ENCODE results near the gene ARHGAP8.

- TF ChIP-seq POLR2A (IDR thresholded peaks at IDR 0.05; ENCODE audit: low read depth, low read length) (no peak), POLR2AphosphoS5 (IDR thresholded peaks at IDR 0.05; ENCODE audit: low read depth, low read length) (no peak)
Measured at GRCh38 chr22:44825310-44826150, 73.2 kb downstream of the ARHGAP8 start.

Measured in GM12892 (cell line).